Stimulated activated CD4-positive, alpha-beta T cell treated with anti-CD3 and anti-CD28 coated beads, Interleukin-1b, Interleukin-23, amount 100 ng/mL, for 48 hours (primary cell): Measurements from ENCODE around the gene CDK5RAP2.
"Not testable (repeated sequence)": the region's sequence is repeated elsewhere in the genome, so short reads cannot be mapped to it uniquely, and the experiment has no call there.

Experiments
- DNase-seq: peaks from one replicate; pipeline ENCODE4 v3.0.0-alpha.2; 2020

The CDK5RAP2 gene

GRCh38 chr9:120580051-120580896 lies at the start of gene CDK5RAP2:
TSS of gene CDK5RAP2 (minus strand) at chr9:120580167. CDS start at chr9:120579978, 189 bp downstream.
- DNase-seq = peak; percentile 94

GRCh38 chr9:120628925-120629497 lies 49.0 kb upstream of the CDK5RAP2 start:
- DNase-seq = not testable (repeated sequence)

GRCh38 chr9:120628207-120628924 lies 48.4 kb upstream of the CDK5RAP2 start:
- no peak for DNase-seq

GRCh38 chr9:120627073-120627472 lies 47.1 kb upstream of the CDK5RAP2 start:
- no peak for DNase-seq

GRCh38 chr9:120626512-120626911 lies 46.5 kb upstream of the CDK5RAP2 start:
- no peak for DNase-seq

GRCh38 chr9:120625222-120625621 lies 45.3 kb upstream of the CDK5RAP2 start:
- DNase-seq = no peak

GRCh38 chr9:120622790-120623189 lies 42.8 kb upstream of the CDK5RAP2 start:
- no peak for DNase-seq

GRCh38 chr9:120621941-120622340 lies 42.0 kb upstream of the CDK5RAP2 start:
- DNase-seq = no peak

GRCh38 chr9:120619751-120620655 lies 40.0 kb upstream of the CDK5RAP2 start:
- peak; percentile 55 for DNase-seq

GRCh38 chr9:120616966-120617935 lies 37.3 kb upstream of the CDK5RAP2 start:
- no peak for DNase-seq

GRCh38 chr9:120612218-120612617 lies 32.3 kb upstream of the CDK5RAP2 start:
- DNase-seq = no peak

- DNase-seq = no peak
Observed at GRCh38 chr9:120611690-120612068, 31.7 kb upstream of the CDK5RAP2 start.

GRCh38 chr9:120610975-120611689 lies 31.2 kb upstream of the CDK5RAP2 start:
- no peak for DNase-seq

- no peak for DNase-seq
Observed at GRCh38 chr9:120609636-120610035, 29.7 kb upstream of the CDK5RAP2 start.

GRCh38 chr9:120608421-120608820 lies 28.5 kb upstream of the CDK5RAP2 start:
- no peak for DNase-seq

- no peak for DNase-seq
Observed at GRCh38 chr9:120603591-120603990, 23.6 kb upstream of the CDK5RAP2 start.

GRCh38 chr9:120603010-120603409 lies 23.0 kb upstream of the CDK5RAP2 start:
- DNase-seq = no peak

- DNase-seq = no peak
Observed at GRCh38 chr9:120593955-120594277, 13.9 kb upstream of the CDK5RAP2 start.

GRCh38 chr9:120593250-120593954 lies 13.4 kb upstream of the CDK5RAP2 start:
- DNase-seq = no peak

- DNase-seq = no peak
Observed at GRCh38 chr9:120592210-120592609, 12.2 kb upstream of the CDK5RAP2 start.
